Measurements from ENCODE around the gene SDK2.
"Not testable (repeated sequence)": the region's sequence is repeated elsewhere in the genome, so short reads cannot be mapped to it uniquely, and the experiment has no call there.

GRCh38 chr17:73312887-73313286 is 331.4 kb downstream of the SDK2 start:
- TF ChIP-seq TARDBP (IDR thresholded peaks at IDR 0.05); NFRKB (IDR thresholded peaks at IDR 0.05); ELF4 (IDR thresholded peaks at IDR 0.05); BHLHE40 (IDR thresholded peaks at IDR 0.05; ENCODE audit: borderline replicate concordance); FOXA1 (IDR thresholded peaks at IDR 0.05); SP1 (IDR thresholded peaks at IDR 0.05); HDGF (IDR thresholded peaks at IDR 0.05; ENCODE audit: borderline replicate concordance); ARNT (IDR thresholded peaks at IDR 0.05); FOXM1 (IDR thresholded peaks at IDR 0.05; ENCODE audit: borderline replicate concordance); CTBP1 (IDR thresholded peaks at IDR 0.05; ENCODE audit: borderline replicate concordance); LEF1 (IDR thresholded peaks at IDR 0.05; ENCODE audit: borderline replicate concordance); PKNOX1 (IDR thresholded peaks at IDR 0.05): not testable (repeated sequence)
